Activated B cell treated with CpG ODN at 0.5 μM for 24 hours (primary cell): ENCODE measurements around the gene BRD2. TPM values are rescaled to one million over a fixed set of nuclear protein-coding genes. Genes with fewer than 3 reads are reported as not detected.

Experiments used
- ATAC-seq: fragments of 200-7000 bp; cut with Tn5 transposase; one replicate; pipeline ENCODE4 v1.10.0; 2021; ENCODE audit warnings: low read depth, mild to moderate bottlenecking, moderate library complexity
- CTCF ChIA-PET: fragments of 350-600 bp; sonication (Branson Sonifier 250); formaldehyde crosslinking; loops from one replicate; lab custom pipeline; 2021; ENCODE audit warnings: antibody characterized with exemption; lab: Charles Lee
- POLR2A ChIA-PET: fragments of 350-600 bp; sonication (Branson Sonifier 250); formaldehyde crosslinking; loops from one replicate; lab custom pipeline; 2021; ENCODE audit warnings: antibody characterized with exemption; lab: Charles Lee
- DNase-seq: peaks from one replicate; pipeline ENCODE4 v3.0.0; 2022
- H3K27ac Mint-ChIP-seq: one replicate; pipeline ENCODE4 v1.8.0; 2020; ENCODE audit warnings: mixed read lengths
- H3K27me3 Mint-ChIP-seq: one replicate; pipeline ENCODE4 v1.8.0; 2021; ENCODE audit warnings: mixed read lengths
- H3K36me3 Mint-ChIP-seq: one replicate; pipeline ENCODE4 v1.8.0; 2021; ENCODE audit warnings: low read depth, mixed read lengths
- H3K4me1 Mint-ChIP-seq: one replicate; pipeline ENCODE4 v1.8.0; 2021; ENCODE audit warnings: mixed read lengths
- H3K4me3 Mint-ChIP-seq: one replicate; pipeline ENCODE4 v1.8.0; 2020; ENCODE audit warnings: mild to moderate bottlenecking, mixed read lengths
- H3K9me3 Mint-ChIP-seq: one replicate; pipeline ENCODE4 v1.8.0; 2020; ENCODE audit warnings: mixed read lengths
- intact Hi-C: fragments of 100-400 bp; cut with micrococcal nuclease; formaldehyde crosslinking; loops from one replicate; pipeline ENCODE4 v1.15.1; 2024
- total RNA-seq: library from RNA; stranded (reverse); gene quantifications from 2 replicates; pipeline ENCODE4 v1.2.3, GENCODE V29; 2022
- TF ChIP-seq, protein P1 (sequence below): fragments of 200-600 bp; IDR thresholded peaks from one replicate; pipeline ENCODE4 v1.8.0; 2022; ENCODE audit warnings: antibody characterized with exemption, mild to moderate bottlenecking

BRD2 gene
- total RNA-seq, 1 donor from 2014 or later = 370 TPM

- Mint-ChIP-seq H3K9me3 (peaks cover 14% of the 10 kb centered on the region), H3K4me3 (peak overlapping the region; percentile 77), H3K27me3 (no peaks in the 10 kb centered on the region), H3K36me3 (peaks cover 11% of the 10 kb centered on the region), H3K27ac (peak overlapping the region; percentile 100), H3K4me1 (peaks cover 81% of the 10 kb centered on the region)
- TF ChIP-seq, protein P1, sequence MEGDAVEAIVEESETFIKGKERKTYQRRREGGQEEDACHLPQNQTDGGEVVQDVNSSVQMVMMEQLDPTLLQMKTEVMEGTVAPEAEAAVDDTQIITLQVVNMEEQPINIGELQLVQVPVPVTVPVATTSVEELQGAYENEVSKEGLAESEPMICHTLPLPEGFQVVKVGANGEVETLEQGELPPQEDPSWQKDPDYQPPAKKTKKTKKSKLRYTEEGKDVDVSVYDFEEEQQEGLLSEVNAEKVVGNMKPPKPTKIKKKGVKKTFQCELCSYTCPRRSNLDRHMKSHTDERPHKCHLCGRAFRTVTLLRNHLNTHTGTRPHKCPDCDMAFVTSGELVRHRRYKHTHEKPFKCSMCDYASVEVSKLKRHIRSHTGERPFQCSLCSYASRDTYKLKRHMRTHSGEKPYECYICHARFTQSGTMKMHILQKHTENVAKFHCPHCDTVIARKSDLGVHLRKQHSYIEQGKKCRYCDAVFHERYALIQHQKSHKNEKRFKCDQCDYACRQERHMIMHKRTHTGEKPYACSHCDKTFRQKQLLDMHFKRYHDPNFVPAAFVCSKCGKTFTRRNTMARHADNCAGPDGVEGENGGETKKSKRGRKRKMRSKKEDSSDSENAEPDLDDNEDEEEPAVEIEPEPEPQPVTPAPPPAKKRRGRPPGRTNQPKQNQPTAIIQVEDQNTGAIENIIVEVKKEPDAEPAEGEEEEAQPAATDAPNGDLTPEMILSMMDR = no peak
- POLR2A ChIA-PET = interaction anchor here (0.6 to 28.8 kb wide), 23 partner anchors 7 to 185 kb away, joined by 3 to 2264 read pairs (median 6); partner anchors contain the start of genes BRD2, HLA-DOA, HLA-DPA1 and HLA-DPB1
- CTCF ChIA-PET = interaction anchor here (0.9 to 3.3 kb wide), 8 partner anchors 11 to 54 kb away, joined by 3 to 19 read pairs (median 5); partner anchors contain the start of genes HLA-DPA1 and HLA-DPB1
- DNase-seq (peak; percentile 56), ATAC-seq (peak; percentile 77)
- intact Hi-C loops = loop anchor here (1.0 to 2.0 kb wide), 2 partner anchors 15 to 33 kb away; no protein-coding TSS in a partner anchor
Observed at GRCh38 chr6:33029328-33030184, 61.2 kb downstream of the BRD2 start.

DNA sequence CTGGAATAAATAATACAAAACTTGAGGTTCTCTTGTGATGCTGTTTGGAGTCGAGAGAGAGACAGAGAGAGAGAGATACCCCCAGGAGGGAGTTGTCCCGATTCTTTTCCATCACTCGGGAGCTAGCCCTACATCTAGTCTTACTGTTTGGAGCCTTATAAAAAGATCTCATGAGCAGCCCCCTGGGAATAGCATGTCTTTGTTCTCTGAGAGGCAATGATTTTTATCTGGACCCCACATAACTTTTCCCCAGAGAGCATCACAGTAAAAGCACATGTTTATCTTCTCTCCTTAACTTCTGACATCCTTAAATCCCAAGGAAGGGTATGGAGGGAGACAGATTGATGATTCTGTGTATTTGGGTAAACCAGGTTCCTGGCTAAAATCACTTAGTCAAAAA lies 61.9 kb downstream of the BRD2 start:
- no peak for DNase-seq
- no peak for ATAC-seq
- peak overlapping the region; percentile 100 for H3K27ac Mint-ChIP-seq
- TF ChIP-seq, protein P1 = no peak
- H3K9me3 Mint-ChIP-seq = peaks cover 16% of the 10 kb centered on the region
- CTCF ChIA-PET = interaction anchor here (1.3 to 1.9 kb wide), 3 partner anchors 11 to 46 kb away, joined by 6 to 7 read pairs (median 6); partner anchors contain the start of genes HLA-DPA1 and HLA-DPB1
- H3K27me3 Mint-ChIP-seq = no peaks in the 10 kb centered on the region
- peak overlapping the region; percentile 77 for H3K4me3 Mint-ChIP-seq
- H3K4me1 Mint-ChIP-seq = peaks cover 74% of the 10 kb centered on the region
- intact Hi-C loops = no loop called here
- H3K36me3 Mint-ChIP-seq = peaks cover 12% of the 10 kb centered on the region
- POLR2A ChIA-PET = interaction anchor here (1.2 to 28.8 kb wide), 12 partner anchors 12 to 186 kb away, joined by 3 to 2264 read pairs (median 15); partner anchors contain the start of genes HLA-DOA, HLA-DPA1 and HLA-DPB1

Other genes with a start within 250 kb of the BRD2 start
- 231 and 237 TPM in 2 replicates for gene HLA-DQA2, start 227.2 kb upstream of the BRD2 start, total RNA-seq
- gene HLA-DQB2, start 205.1 kb upstream of the BRD2 start, total RNA-seq = 95.7 and 107 TPM in 2 replicates
- gene HLA-DOB, start 151.6 kb upstream of the BRD2 start, total RNA-seq = 95.6 and 101 TPM in 2 replicates
- gene TAP2, start 129.9 kb upstream of the BRD2 start, total RNA-seq = 141 and 172 TPM in 2 replicates
- gene PSMB8, start 124.5 kb upstream of the BRD2 start, total RNA-seq = 182 and 194 TPM in 2 replicates
- 148 and 151 TPM in 2 replicates for gene TAP1, start 114.9 kb upstream of the BRD2 start, total RNA-seq
- 198 and 223 TPM in 2 replicates for gene PSMB9, start 114.4 kb upstream of the BRD2 start, total RNA-seq
- 341 and 365 TPM in 2 replicates for gene HLA-DMB, start 27.6 kb upstream of the BRD2 start, total RNA-seq
- gene HLA-DMA, start 15.5 kb upstream of the BRD2 start, total RNA-seq = 371 and 387 TPM in 2 replicates
- 153 and 167 TPM in 2 replicates for gene HLA-DOA, start 41.0 kb downstream of the BRD2 start, total RNA-seq
- gene HLA-DPA1, start 105.1 kb downstream of the BRD2 start, total RNA-seq = 718 and 730 TPM in 2 replicates
- gene HLA-DPB1, start 107.4 kb downstream of the BRD2 start, total RNA-seq = 853 and 854 TPM in 2 replicates
- gene COL11A2, start 223.9 kb downstream of the BRD2 start, total RNA-seq = 0.32 and 0.47 TPM in 2 replicates
- gene RXRB, start 232.1 kb downstream of the BRD2 start, total RNA-seq = 72.4 and 74.3 TPM in 2 replicates
- 31.7 and 35.2 TPM in 2 replicates for gene SLC39A7, start 232.3 kb downstream of the BRD2 start, total RNA-seq
- 12.3 TPM in 2 replicates for gene HSD17B8, start 236.1 kb downstream of the BRD2 start, total RNA-seq
- gene RING1, start 239.9 kb downstream of the BRD2 start, total RNA-seq = 41.7 and 43.8 TPM in 2 replicates